Spleen (tissue), 7 donors: ENCODE data around the gene RAD51B.

Experiments
- CTCF ChIP-seq, 11 experiments: fragments of 200-600 bp in 7 of 11; fragments of 450-650 bp in 4 of 11; sonication (generic) in 4 of 11; IDR thresholded peaks in 8 of 11; conservative IDR thresholded peaks in 3 of 11; 1 replicate in 7 of 11; 2 replicates in 4 of 11; pipeline versions ENCODE4 v1.4.0 to v1.8.0; 2016 to 2021; ENCODE audit warnings: antibody characterized with exemption in 11 of 11, inconsistent platforms in 4 of 11, mild to moderate bottlenecking in 1 of 11
- POLR2A ChIP-seq, 3 donors: fragments of 450-650 bp; IDR thresholded peaks; one replicate each; pipeline ENCODE4 v1.5.1; 2017; ENCODE audit warnings: antibody characterized with exemption in 3 of 3, mild to moderate bottlenecking in 1 of 3
- POLR2AphosphoS5 ChIP-seq, 3 donors: sonication (generic); formaldehyde crosslinking; IDR thresholded peaks; one replicate each; pipeline ENCODE4 v1.5.1; 2017; ENCODE audit warnings: antibody characterized with exemption in 3 of 3
- donor health status: DM: no; HTN: no; CAD: no; lungs with moderate emphysema.
- donor health status: DM: no; HTN: no; CAD: no.
- donor health status: DM: no; HTN: no; CAD: no.

- TF ChIP-seq CTCF (IDR thresholded peaks at IDR 0.05 in 8 of 11, conservative IDR thresholded peaks at IDR 0.05 in 3 of 11) (no peak), POLR2A (IDR thresholded peaks at IDR 0.05) (no peak), POLR2AphosphoS5 (IDR thresholded peaks at IDR 0.05) (no peak)
Observed at GRCh38 chr14:68384881-68385280, 565.3 kb downstream of the RAD51B start.
